ENCODE measurements around the gene CSF2RB.

GRCh38 chr22:36934418-36935312 lies 21.2 kb downstream of the CSF2RB start:
- TF ChIP-seq, protein P1, sequence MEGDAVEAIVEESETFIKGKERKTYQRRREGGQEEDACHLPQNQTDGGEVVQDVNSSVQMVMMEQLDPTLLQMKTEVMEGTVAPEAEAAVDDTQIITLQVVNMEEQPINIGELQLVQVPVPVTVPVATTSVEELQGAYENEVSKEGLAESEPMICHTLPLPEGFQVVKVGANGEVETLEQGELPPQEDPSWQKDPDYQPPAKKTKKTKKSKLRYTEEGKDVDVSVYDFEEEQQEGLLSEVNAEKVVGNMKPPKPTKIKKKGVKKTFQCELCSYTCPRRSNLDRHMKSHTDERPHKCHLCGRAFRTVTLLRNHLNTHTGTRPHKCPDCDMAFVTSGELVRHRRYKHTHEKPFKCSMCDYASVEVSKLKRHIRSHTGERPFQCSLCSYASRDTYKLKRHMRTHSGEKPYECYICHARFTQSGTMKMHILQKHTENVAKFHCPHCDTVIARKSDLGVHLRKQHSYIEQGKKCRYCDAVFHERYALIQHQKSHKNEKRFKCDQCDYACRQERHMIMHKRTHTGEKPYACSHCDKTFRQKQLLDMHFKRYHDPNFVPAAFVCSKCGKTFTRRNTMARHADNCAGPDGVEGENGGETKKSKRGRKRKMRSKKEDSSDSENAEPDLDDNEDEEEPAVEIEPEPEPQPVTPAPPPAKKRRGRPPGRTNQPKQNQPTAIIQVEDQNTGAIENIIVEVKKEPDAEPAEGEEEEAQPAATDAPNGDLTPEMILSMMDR (IDR thresholded peaks at IDR 0.05): no peak
- no peak for TF ChIP-seq EP300 (IDR thresholded peaks at IDR 0.05)
- no peak for TF ChIP-seq POLR2A (IDR thresholded peaks at IDR 0.05)

Measured in tibial nerve (tissue), 4 donors.